Fibroblast of the aortic adventitia (primary cell): ENCODE data around the gene ZNF181. TPM values are rescaled to one million over a fixed set of nuclear protein-coding genes. Genes with fewer than 3 reads are reported as not detected.

Source experiments
- DNase-seq: peaks from one replicate; pipeline ENCODE4 v3.0.0-alpha.2; 2010; ENCODE audit warnings: low read depth
- H3K4me3 ChIP-seq: 2 replicates; pipeline ENCODE4 v1.5.1; 2011; ENCODE audit warnings: low read depth, mild to moderate bottlenecking, control low read depth, low read length, moderate library complexity
- CTCF ChIP-seq: IDR thresholded peaks from 2 replicates; pipeline ENCODE4 v1.5.1; 2011; ENCODE audit warnings: mild to moderate bottlenecking, low read length, control low read depth, inconsistent platforms; ENCODE audit not compliant: insufficient read depth
- total RNA-seq: library from RNA; depleted of rRNA; stranded (reverse); fragments of >200 nt; gene quantifications from 2 replicates; pipeline ENCODE4 v1.2.3, GENCODE V29; 2012; ENCODE audit warnings: low replicate concordance

ZNF181 gene
- total RNA-seq, 1 donor, result 19.4 TPM

- H3K4me3 ChIP-seq, result no peak overlapping the region
- DNase-seq, result no peak
- TF ChIP-seq CTCF, result no peak
These were observed 26.4 kb upstream of the ZNF181 start for GRCh38 chr19:34707661-34708060.

GRCh38 chr19:34711890-34712289 lies 22.2 kb upstream of the ZNF181 start:
- H3K4me3 ChIP-seq, result no peak overlapping the region
- DNase-seq, result no peak
- TF ChIP-seq CTCF, result no peak

GRCh38 chr19:34712395-34713261 lies 21.4 kb upstream of the ZNF181 start:
- peak; percentile 58 for TF ChIP-seq CTCF
- H3K4me3 ChIP-seq, result no peak overlapping the region
- DNase-seq, result peak; percentile 92

- H3K4me3 ChIP-seq, result no peak overlapping the region
- no peak for DNase-seq
- TF ChIP-seq CTCF, result no peak
These were observed 20.8 kb upstream of the ZNF181 start for GRCh38 chr19:34713262-34713637.

- no peak overlapping the region for H3K4me3 ChIP-seq
- no peak for DNase-seq
- no peak for TF ChIP-seq CTCF
These were observed 18.7 kb upstream of the ZNF181 start for GRCh38 chr19:34715357-34715756.

- no peak for DNase-seq
- no peak overlapping the region for H3K4me3 ChIP-seq
- no peak for TF ChIP-seq CTCF
These were observed 11.7 kb upstream of the ZNF181 start for GRCh38 chr19:34722353-34722752.

GRCh38 chr19:34725400-34725799 lies 8.6 kb upstream of the ZNF181 start:
- no peak overlapping the region for H3K4me3 ChIP-seq
- no peak for TF ChIP-seq CTCF
- DNase-seq, result no peak
